Tibial nerve (tissue), 4 donors: Measurements from ENCODE around the gene MAX.

ENCODE experiments used
- EP300 ChIP-seq, 2 donors: sonication (generic); formaldehyde crosslinking; IDR thresholded peaks; one replicate each; pipeline ENCODE4 v1.6.1; 2017; ENCODE audit warnings: antibody characterized with exemption in 2 of 2, mild to moderate bottlenecking in 1 of 2
- POLR2A ChIP-seq, 2 donors: fragments of 450-650 bp; IDR thresholded peaks; one replicate each; pipeline ENCODE4 v1.6.1; 2017; ENCODE audit warnings: antibody characterized with exemption in 2 of 2, mild to moderate bottlenecking in 2 of 2, moderate library complexity in 2 of 2
- TF ChIP-seq, protein P1 (sequence below), 5 experiments: fragments of 200-600 bp in 3 of 5; fragments of 450-650 bp in 2 of 5; sonication (generic) in 3 of 5; IDR thresholded peaks; one replicate each; pipeline ENCODE4 v1.5.1; 2016 to 2019; ENCODE audit warnings: antibody characterized with exemption in 5 of 5, mild to moderate bottlenecking in 3 of 5, moderate library complexity in 2 of 5

DNA sequence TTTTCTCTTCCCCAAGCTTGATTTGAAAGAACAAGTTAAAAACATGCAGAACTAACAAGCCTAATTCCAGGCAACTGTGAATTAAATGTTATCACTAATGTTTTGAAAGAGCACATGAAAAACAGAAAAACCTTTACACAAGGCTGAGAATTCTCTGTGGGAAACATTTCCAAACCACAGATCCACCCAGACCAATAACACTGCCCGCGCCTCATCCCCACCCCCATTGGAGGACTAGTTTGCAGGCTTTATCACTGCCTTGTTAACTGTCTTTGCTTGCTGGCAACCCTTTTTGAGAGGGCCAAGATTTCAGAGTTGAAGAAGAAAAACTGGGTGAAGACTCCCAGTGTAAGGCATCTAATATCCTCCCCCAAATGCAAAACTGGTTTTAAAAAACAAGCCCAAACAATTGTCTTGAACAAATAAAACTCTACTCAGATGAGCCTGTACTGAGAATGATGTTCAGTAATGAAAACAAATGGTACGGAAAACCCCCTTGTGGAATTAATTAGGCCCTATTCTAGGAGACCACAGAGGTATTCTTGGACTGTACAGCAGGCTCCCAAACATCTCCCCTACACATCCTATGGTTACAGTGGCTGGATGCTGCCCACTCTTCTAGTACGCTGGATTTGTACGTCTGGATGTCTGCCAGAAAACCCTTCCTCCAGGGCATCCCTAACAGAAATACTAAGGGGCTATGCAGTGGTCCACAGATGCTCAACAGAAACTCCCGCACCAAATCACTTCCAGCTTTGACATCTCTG lies 5.8 kb downstream of the MAX start:
- TF ChIP-seq, protein P1, sequence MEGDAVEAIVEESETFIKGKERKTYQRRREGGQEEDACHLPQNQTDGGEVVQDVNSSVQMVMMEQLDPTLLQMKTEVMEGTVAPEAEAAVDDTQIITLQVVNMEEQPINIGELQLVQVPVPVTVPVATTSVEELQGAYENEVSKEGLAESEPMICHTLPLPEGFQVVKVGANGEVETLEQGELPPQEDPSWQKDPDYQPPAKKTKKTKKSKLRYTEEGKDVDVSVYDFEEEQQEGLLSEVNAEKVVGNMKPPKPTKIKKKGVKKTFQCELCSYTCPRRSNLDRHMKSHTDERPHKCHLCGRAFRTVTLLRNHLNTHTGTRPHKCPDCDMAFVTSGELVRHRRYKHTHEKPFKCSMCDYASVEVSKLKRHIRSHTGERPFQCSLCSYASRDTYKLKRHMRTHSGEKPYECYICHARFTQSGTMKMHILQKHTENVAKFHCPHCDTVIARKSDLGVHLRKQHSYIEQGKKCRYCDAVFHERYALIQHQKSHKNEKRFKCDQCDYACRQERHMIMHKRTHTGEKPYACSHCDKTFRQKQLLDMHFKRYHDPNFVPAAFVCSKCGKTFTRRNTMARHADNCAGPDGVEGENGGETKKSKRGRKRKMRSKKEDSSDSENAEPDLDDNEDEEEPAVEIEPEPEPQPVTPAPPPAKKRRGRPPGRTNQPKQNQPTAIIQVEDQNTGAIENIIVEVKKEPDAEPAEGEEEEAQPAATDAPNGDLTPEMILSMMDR (IDR thresholded peaks at IDR 0.05) = no peak
- no peak for TF ChIP-seq POLR2A (IDR thresholded peaks at IDR 0.05)
- no peak for TF ChIP-seq EP300 (IDR thresholded peaks at IDR 0.05)
